Neuronal stem cell (in vitro differentiated cells): ENCODE data around the gene CEP85L.

Experiments
- DNase-seq: peaks from one replicate; pipeline ENCODE4 v3.0.0-alpha.2; 2013; ENCODE audit warnings: low spot score
- H2AFZ ChIP-seq: one replicate; pipeline ENCODE4 v1.6.1; 2013; ENCODE audit warnings: mild to moderate bottlenecking, low read length, inconsistent platforms
- H2AK5ac ChIP-seq: 2 replicates; pipeline ENCODE4 v1.6.1; 2013; ENCODE audit warnings: low read depth, mild to moderate bottlenecking, inconsistent platforms, low read length, moderate library complexity, mixed read lengths
- H2BK120ac ChIP-seq: 2 replicates; pipeline ENCODE4 v1.6.1; 2013; ENCODE audit warnings: low read depth, mild to moderate bottlenecking, inconsistent platforms, low read length, moderate library complexity, mixed read lengths
- H2BK12ac ChIP-seq: one replicate; pipeline ENCODE4 v1.6.1; 2013; ENCODE audit warnings: low read length, inconsistent platforms
- H2BK15ac ChIP-seq: 2 replicates; pipeline ENCODE4 v1.6.1; 2013; ENCODE audit warnings: mild to moderate bottlenecking, low read length, inconsistent platforms, mixed read lengths
- H2BK5ac ChIP-seq: one replicate; pipeline ENCODE4 v1.6.1; 2013; ENCODE audit warnings: inconsistent platforms, mild to moderate bottlenecking, low read length, moderate library complexity
- H3K14ac ChIP-seq: one replicate; pipeline ENCODE4 v1.6.1; 2013; ENCODE audit warnings: low read length, inconsistent platforms
- H3K18ac ChIP-seq: 2 replicates; pipeline ENCODE4 v1.6.1; 2013; ENCODE audit warnings: low read length, inconsistent platforms
- H3K23ac ChIP-seq: 2 replicates; pipeline ENCODE4 v1.6.1; 2013; ENCODE audit warnings: low read depth, mild to moderate bottlenecking, mixed read lengths, low read length, inconsistent platforms; ENCODE audit not compliant: poor library complexity
- H3K27ac ChIP-seq: replicated peaks from 3 replicates; pipeline ENCODE4 v1.5.1; 2013; ENCODE audit warnings: low read length, inconsistent platforms
- H3K27me3 ChIP-seq, 3 experiments: 2 replicates each; pipeline ENCODE4 v1.6.1; 2013; ENCODE audit warnings: low read length in 3 of 3, mild to moderate bottlenecking in 2 of 3, inconsistent platforms in 1 of 3, low read depth in 1 of 3, mixed read lengths in 1 of 3, moderate library complexity in 1 of 3; ENCODE audit not compliant: control insufficient read depth in 3 of 3, insufficient read depth in 3 of 3
- H3K36me3 ChIP-seq, 2 donors: replicated peaks in 1 of 2; 2 replicates each; pipeline ENCODE4 v1.6.1; 2013; ENCODE audit warnings: low read length in 2 of 2; ENCODE audit not compliant: control insufficient read depth in 2 of 2, insufficient read depth in 2 of 2
- H3K4ac ChIP-seq: 2 replicates; pipeline ENCODE4 v1.6.1; 2013; ENCODE audit warnings: inconsistent platforms, mild to moderate bottlenecking, low read length, moderate library complexity
- H3K4me1 ChIP-seq, 2 donors: 1 replicate in 1 of 2; 2 replicates in 1 of 2; pipeline ENCODE4 v1.6.1; 2013; ENCODE audit warnings: low read length in 2 of 2, low read depth in 1 of 2; ENCODE audit not compliant: control insufficient read depth in 2 of 2, insufficient read depth in 1 of 2
- H3K4me2 ChIP-seq: one replicate; pipeline ENCODE4 v1.6.1; 2013; ENCODE audit warnings: mild to moderate bottlenecking, low read length, inconsistent platforms; ENCODE audit not compliant: insufficient read depth, poor library complexity, severe bottlenecking
- H3K4me3 ChIP-seq, 2 donors: 2 replicates each; pipeline ENCODE4 v1.5.1; 2013; ENCODE audit warnings: low read length in 2 of 2, mild to moderate bottlenecking in 2 of 2, inconsistent platforms in 1 of 2, moderate library complexity in 1 of 2
- H3K79me1 ChIP-seq: one replicate; pipeline ENCODE4 v1.6.1; 2013; ENCODE audit warnings: low read depth, mild to moderate bottlenecking, inconsistent platforms, low read length, moderate library complexity
- H3K9ac ChIP-seq: one replicate; pipeline ENCODE4 v1.6.1; 2013; ENCODE audit warnings: mild to moderate bottlenecking, low read depth, low read length, inconsistent platforms; ENCODE audit not compliant: poor library complexity
- H3K9me3 ChIP-seq, 2 donors: replicated peaks in 1 of 2; 2 replicates each; pipeline versions ENCODE3 to v1.6.1; 2013; ENCODE audit warnings: low read length in 2 of 2, mild to moderate bottlenecking in 2 of 2, inconsistent platforms in 1 of 2, low read depth in 1 of 2, mixed read lengths in 1 of 2, moderate library complexity in 1 of 2; ENCODE audit not compliant: control insufficient read depth in 2 of 2, insufficient read depth in 1 of 2
- H4K8ac ChIP-seq: one replicate; pipeline ENCODE4 v1.6.1; 2013; ENCODE audit warnings: low read depth, mild to moderate bottlenecking, inconsistent platforms, low read length, moderate library complexity
- H4K91ac ChIP-seq: one replicate; pipeline ENCODE4 v1.6.1; 2013; ENCODE audit warnings: low read length, low read depth, mild to moderate bottlenecking, inconsistent platforms; ENCODE audit not compliant: poor library complexity
- WGBS, 2 donors: extraction: QIAGEN DNeasy Blood & Tissue Kit; methylation state at CpG; one replicate each; pipeline ENCODE4 v1.1.7; 2013; ENCODE audit warnings: missing lambda C conversion rate in 2 of 2, mixed read lengths in 1 of 2; ENCODE audit not compliant: insufficient read length in 2 of 2, insufficient replicate concordance in 1 of 2; ENCODE audit errors: extremely low coverage in 2 of 2; 5-methylcytosine and 5-hydroxymethylcytosine counted together

CEP85L gene

GRCh38 chr6:118638288-118638687 is 13.1 kb downstream of the CEP85L start:
- Histone ChIP-seq H3K4me1 (no peaks in the 10 kb centered on the region), H4K8ac (no peak overlapping the region), H3K9me3 (peaks cover 0 to 6% of the 10 kb centered on the region in 2 donors), H2AK5ac (no peak overlapping the region), H3K27ac (no peak overlapping the region), H2BK120ac (no peak overlapping the region), H3K4me2 (no peak overlapping the region), H3K14ac (no peak overlapping the region), H3K9ac (no peak overlapping the region), H2BK5ac (no peak overlapping the region), H3K79me1 (no peaks in the 10 kb centered on the region), H2AFZ (no peak overlapping the region), H3K36me3 (no peaks in the 10 kb centered on the region), H3K4me3 (no peak overlapping the region), H4K91ac (no peak overlapping the region), H2BK12ac (no peak overlapping the region), H3K27me3 (no peaks in the 10 kb centered on the region), H3K4ac (no peak overlapping the region), H3K23ac (no peak overlapping the region), H3K18ac (no peak overlapping the region), H2BK15ac (no peak overlapping the region)
- DNase-seq: no peak

GRCh38 chr6:118635909-118636735 is 15.3 kb downstream of the CEP85L start:
- H4K8ac ChIP-seq: no peak overlapping the region
- no peak overlapping the region for H4K91ac ChIP-seq
- no peak overlapping the region for H3K9ac ChIP-seq
- no peak overlapping the region for H2BK120ac ChIP-seq
- H3K79me1 ChIP-seq: no peaks in the 10 kb centered on the region
- no peaks in the 10 kb centered on the region for H3K27me3 ChIP-seq
- peaks cover 0 to 7% of the 10 kb centered on the region in 2 donors for H3K36me3 ChIP-seq
- H3K27ac ChIP-seq: no peak overlapping the region
- no peak for DNase-seq
- H3K23ac ChIP-seq: no peak overlapping the region
- WGBS, 2 donors: no CpG with 5 or more reads among the region's 3 CpGs
- H2BK5ac ChIP-seq: no peak overlapping the region
- no peak overlapping the region for H2AFZ ChIP-seq
- no peak overlapping the region for H3K4me3 ChIP-seq
- no peak overlapping the region for H2AK5ac ChIP-seq
- no peak overlapping the region for H3K18ac ChIP-seq
- no peak overlapping the region for H3K4me2 ChIP-seq
- no peak overlapping the region for H2BK15ac ChIP-seq
- peaks cover 0 to 12% of the 10 kb centered on the region in 2 donors for H3K9me3 ChIP-seq
- H3K14ac ChIP-seq: no peak overlapping the region
- no peak overlapping the region for H3K4ac ChIP-seq
- H2BK12ac ChIP-seq: no peak overlapping the region
- no peaks in the 10 kb centered on the region for H3K4me1 ChIP-seq

- no peak overlapping the region for H3K18ac ChIP-seq
- no peak overlapping the region for H3K14ac ChIP-seq
- no peak overlapping the region for H3K27ac ChIP-seq
- no peak overlapping the region for H3K4me3 ChIP-seq
- no peak for DNase-seq
- no peak overlapping the region for H2BK120ac ChIP-seq
- H3K4ac ChIP-seq: no peak overlapping the region
- H2BK15ac ChIP-seq: no peak overlapping the region
- no peak overlapping the region for H4K91ac ChIP-seq
- H3K27me3 ChIP-seq: no peaks in the 10 kb centered on the region
- H3K9ac ChIP-seq: no peak overlapping the region
- peaks cover 0 to 26% of the 10 kb centered on the region in 2 donors for H3K36me3 ChIP-seq
- no peak overlapping the region for H2AFZ ChIP-seq
- no peak overlapping the region for H4K8ac ChIP-seq
- H3K79me1 ChIP-seq: no peaks in the 10 kb centered on the region
- H3K4me1 ChIP-seq: no peaks in the 10 kb centered on the region
- no CpG with 5 or more reads among the region's 2 CpGs for WGBS, 2 donors
- H3K23ac ChIP-seq: no peak overlapping the region
- no peak overlapping the region for H2AK5ac ChIP-seq
- H3K9me3 ChIP-seq: peaks cover 0 to 14% of the 10 kb centered on the region in 2 donors
- H2BK5ac ChIP-seq: no peak overlapping the region
- H3K4me2 ChIP-seq: no peak overlapping the region
- no peak overlapping the region for H2BK12ac ChIP-seq
These were observed 19.0 kb downstream of the CEP85L start for GRCh38 chr6:118632359-118632758.

GRCh38 chr6:118630923-118631322 is 20.5 kb downstream of the CEP85L start:
- no peak overlapping the region for H3K4me3 ChIP-seq
- H2AFZ ChIP-seq: no peak overlapping the region
- H3K4me1 ChIP-seq: no peaks in the 10 kb centered on the region
- H4K91ac ChIP-seq: no peak overlapping the region
- peaks cover 1 to 20% of the 10 kb centered on the region in 2 donors for H3K9me3 ChIP-seq
- no peak for DNase-seq
- no peak overlapping the region for H2BK12ac ChIP-seq
- no peak overlapping the region for H3K23ac ChIP-seq
- no CpG with 5 or more reads among the region's 1 CpG for WGBS, 2 donors
- no peak overlapping the region for H2BK120ac ChIP-seq
- no peak overlapping the region for H4K8ac ChIP-seq
- H3K4ac ChIP-seq: no peak overlapping the region
- no peak overlapping the region for H2BK5ac ChIP-seq
- no peaks in the 10 kb centered on the region for H3K27me3 ChIP-seq
- peaks cover 0 to 26% of the 10 kb centered on the region in 2 donors for H3K36me3 ChIP-seq
- no peak overlapping the region for H3K18ac ChIP-seq
- H2AK5ac ChIP-seq: no peak overlapping the region
- no peak overlapping the region for H2BK15ac ChIP-seq
- H3K4me2 ChIP-seq: no peak overlapping the region
- no peaks in the 10 kb centered on the region for H3K79me1 ChIP-seq
- H3K9ac ChIP-seq: no peak overlapping the region
- H3K27ac ChIP-seq: no peak overlapping the region
- H3K14ac ChIP-seq: no peak overlapping the region
